BE2C (cell line): ENCODE results near the gene CENPW. TPM values are rescaled to one million over a fixed set of nuclear protein-coding genes. Genes with fewer than 3 reads are reported as not detected.

Experiments
- DNase-seq: peaks from one replicate; pipeline ENCODE4 v3.0.0-alpha.2; 2020
- H3K27me3 ChIP-seq: fragments of 250-450 bp; sonication (Bioruptor Pico); 2 replicates; pipeline ENCODE4 v1.5.1; 2020; ENCODE audit warnings: mild to moderate bottlenecking
- H3K36me3 ChIP-seq: fragments of 250-450 bp; sonication (Bioruptor Pico); 2 replicates; pipeline ENCODE4 v1.5.1; 2020; ENCODE audit warnings: mild to moderate bottlenecking
- H3K4me1 ChIP-seq: fragments of 250-450 bp; sonication (Bioruptor Pico); 2 replicates; pipeline ENCODE4 v1.5.1; 2020
- H3K4me3 ChIP-seq: 2 replicates; pipeline ENCODE4 v1.5.1; 2011; ENCODE audit warnings: low read depth, low read length
- H3K9me3 ChIP-seq: fragments of 250-450 bp; sonication (Bioruptor Pico); 2 replicates; pipeline ENCODE4 v1.5.1; 2020
- CTCF ChIP-seq: IDR thresholded peaks from 2 replicates; pipeline ENCODE4 v1.5.1; 2012; ENCODE audit warnings: mild to moderate bottlenecking, low read depth, low read length
- polyA plus RNA-seq: library from polyadenylated mRNA; unstranded; fragments of >200 nt; gene quantifications from one replicate; pipeline ENCODE4 v1.2.1, GENCODE V29; 2012; ENCODE audit warnings: low read depth, missing spikeins; ENCODE audit not compliant: insufficient read length, insufficient read depth

CENPW gene
- polyA plus RNA-seq = 6.6 TPM

DNA sequence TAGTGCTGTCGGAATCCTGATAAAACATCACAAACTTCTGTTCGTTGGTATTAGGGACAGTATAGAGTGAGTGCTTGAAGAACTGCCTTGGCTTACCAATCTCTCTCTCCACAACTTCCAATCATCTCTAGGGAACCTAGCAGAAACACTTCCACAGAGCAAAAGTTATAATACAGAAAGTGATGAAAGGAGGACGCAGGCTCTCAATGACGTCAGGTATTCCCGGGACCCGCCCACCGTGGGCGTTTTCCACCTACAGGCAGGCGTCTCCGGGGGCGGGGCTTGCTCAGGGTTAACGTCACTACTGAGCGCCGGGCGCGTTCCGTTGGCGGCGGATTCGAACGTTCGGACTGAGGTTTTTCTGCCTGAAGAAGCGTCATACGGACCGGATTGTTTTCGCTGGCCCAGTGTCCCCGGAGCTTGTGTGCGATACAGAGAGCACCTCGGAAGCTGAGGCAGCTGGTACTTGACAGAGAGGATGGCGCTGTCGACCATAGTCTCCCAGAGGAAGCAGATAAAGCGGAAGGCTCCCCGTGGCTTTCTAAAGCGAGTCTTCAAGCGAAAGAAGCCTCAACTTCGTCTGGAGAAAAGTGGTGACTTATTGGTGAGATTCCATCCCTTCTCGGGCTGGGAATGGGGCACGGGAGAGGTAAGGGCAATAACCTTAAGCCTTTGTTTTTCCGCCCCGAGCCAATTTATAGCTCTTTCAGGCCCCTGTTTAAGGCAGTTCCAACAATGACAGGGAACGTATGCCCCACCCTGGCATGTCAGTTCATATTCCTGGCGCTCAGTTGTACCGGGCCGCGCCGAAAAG is at the start of gene CENPW:
Gene CENPW (plus strand): TSS at position 320 of the 814 bp plus-strand sequence. CDS start 159 bp downstream, at position 479.
- peak; percentile 96 for DNase-seq
- Histone ChIP-seq H3K4me1 (no peaks in the 10 kb centered on the region), H3K4me3 (peak within 1 kb of the TSS; percentile 97), H3K9me3 (no peaks in the 10 kb centered on the region), H3K36me3 (0 out of 2 replicates have a peak, but pooled peaks cover 2% of the 10 kb centered on the region), H3K27me3 (no peaks in the 10 kb centered on the region)
- no peak for TF ChIP-seq CTCF

DNA sequence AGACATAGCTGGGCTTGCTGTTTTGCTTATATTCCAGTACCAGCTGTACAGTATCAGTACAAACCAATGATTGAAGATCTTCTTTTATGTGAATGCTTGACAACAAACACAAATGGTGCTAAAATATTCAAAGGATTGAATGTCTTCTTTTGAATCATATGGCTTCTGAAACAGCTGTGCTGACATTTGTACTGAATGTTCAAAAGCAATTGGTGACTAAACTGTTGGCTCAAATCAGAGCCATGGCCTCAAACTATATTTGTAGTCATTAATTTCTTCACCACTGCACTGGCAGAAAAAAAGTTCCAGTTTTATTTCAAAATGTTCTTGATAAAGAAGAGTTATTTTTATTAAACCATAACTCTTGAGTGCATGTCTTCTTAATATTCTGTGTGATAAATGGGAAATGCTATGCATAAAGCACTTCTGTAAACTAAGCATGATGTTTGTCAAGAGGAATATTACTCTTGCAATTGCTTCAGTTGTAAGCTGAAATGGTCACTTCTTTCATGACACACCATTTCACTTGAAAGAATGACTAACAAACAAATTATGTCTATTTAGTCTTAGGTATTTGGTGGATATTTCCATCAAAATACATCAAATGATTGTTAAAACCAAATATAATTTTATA is 45.9 kb upstream of the CENPW start:
- no peak for DNase-seq
- H3K4me1 ChIP-seq = no peaks in the 10 kb centered on the region; the same call in 1 of the 2 replicates
- H3K36me3 ChIP-seq = no peaks in the 10 kb centered on the region
- no peaks in the 10 kb centered on the region for H3K27me3 ChIP-seq
- no peak overlapping the region for H3K4me3 ChIP-seq
- no peaks in the 10 kb centered on the region for H3K9me3 ChIP-seq
- no peak for TF ChIP-seq CTCF

- Histone ChIP-seq H3K4me3 (no peak overlapping the region), H3K27me3 (no peaks in the 10 kb centered on the region), H3K9me3 (no peaks in the 10 kb centered on the region), H3K36me3 (no peaks in the 10 kb centered on the region), H3K4me1 (no peaks in the 10 kb centered on the region; the same call in 1 of the 2 replicates)
- DNase-seq = no peak
- no peak for TF ChIP-seq CTCF
Measured at GRCh38 chr6:126300126-126300525, 39.8 kb upstream of the CENPW start.

DNA sequence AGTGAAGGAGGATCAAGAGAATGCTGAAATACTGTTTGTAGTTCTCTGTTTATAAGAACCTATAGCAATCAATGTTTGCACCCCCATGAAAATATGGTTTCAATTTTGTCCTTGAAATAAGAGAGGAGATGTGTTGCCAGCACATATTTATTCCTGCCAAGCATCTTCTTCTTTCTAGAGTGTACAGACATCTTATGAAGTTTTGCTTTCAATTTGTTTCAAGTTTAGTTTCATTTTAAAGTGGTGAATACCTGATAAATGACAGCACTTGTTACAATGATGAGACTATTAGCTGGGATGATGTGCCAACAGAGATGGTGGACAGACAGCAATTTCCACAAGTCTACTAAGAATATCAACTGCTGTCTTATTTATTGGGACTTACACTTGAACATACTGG is 39.2 kb upstream of the CENPW start:
- Histone ChIP-seq H3K27me3 (no peaks in the 10 kb centered on the region), H3K36me3 (no peaks in the 10 kb centered on the region), H3K9me3 (no peaks in the 10 kb centered on the region), H3K4me1 (no peaks in the 10 kb centered on the region; the same call in 1 of the 2 replicates), H3K4me3 (no peak overlapping the region)
- no peak for TF ChIP-seq CTCF
- DNase-seq = no peak

GRCh38 chr6:126302191-126302590 is 37.7 kb upstream of the CENPW start:
- Histone ChIP-seq H3K9me3 (no peaks in the 10 kb centered on the region), H3K4me1 (no peaks in the 10 kb centered on the region; the same call in 1 of the 2 replicates), H3K4me3 (no peak overlapping the region), H3K27me3 (no peaks in the 10 kb centered on the region), H3K36me3 (no peaks in the 10 kb centered on the region)
- no peak for TF ChIP-seq CTCF
- no peak for DNase-seq

DNA sequence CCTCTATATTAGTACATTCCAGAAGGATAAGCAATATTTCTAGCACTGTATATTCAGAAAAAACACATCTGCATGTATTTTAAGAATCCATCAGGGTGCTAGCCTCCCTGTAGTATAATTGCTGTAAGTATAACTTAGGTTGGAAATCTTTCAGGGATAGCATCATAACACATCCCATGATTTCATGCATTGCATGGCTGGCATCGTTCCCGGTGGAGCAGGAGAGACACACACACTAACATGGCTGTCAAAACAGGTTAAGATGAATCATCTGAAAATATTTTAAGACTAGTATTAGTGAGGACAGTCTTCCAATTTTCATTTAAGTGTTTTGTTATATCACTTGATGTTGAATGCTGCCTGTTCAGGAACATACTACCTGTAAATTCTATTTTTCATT is 32.1 kb upstream of the CENPW start:
- Histone ChIP-seq H3K4me1 (no peaks in the 10 kb centered on the region), H3K4me3 (no peak overlapping the region), H3K9me3 (no peaks in the 10 kb centered on the region), H3K36me3 (no peaks in the 10 kb centered on the region), H3K27me3 (no peaks in the 10 kb centered on the region)
- DNase-seq = peak; percentile 35
- TF ChIP-seq CTCF = no peak
